ENCODE measurements around the gene CTSS. TPM values are rescaled to one million over a fixed set of nuclear protein-coding genes. Genes with fewer than 3 reads are reported as not detected.

The CTSS gene
- total RNA-seq, 1 experiment from 2014 or later: 0.66 TPM

GRCh38 chr1:150688763-150689162, 76.8 kb downstream of the CTSS start (continued):
- TF ChIP-seq, protein P1, sequence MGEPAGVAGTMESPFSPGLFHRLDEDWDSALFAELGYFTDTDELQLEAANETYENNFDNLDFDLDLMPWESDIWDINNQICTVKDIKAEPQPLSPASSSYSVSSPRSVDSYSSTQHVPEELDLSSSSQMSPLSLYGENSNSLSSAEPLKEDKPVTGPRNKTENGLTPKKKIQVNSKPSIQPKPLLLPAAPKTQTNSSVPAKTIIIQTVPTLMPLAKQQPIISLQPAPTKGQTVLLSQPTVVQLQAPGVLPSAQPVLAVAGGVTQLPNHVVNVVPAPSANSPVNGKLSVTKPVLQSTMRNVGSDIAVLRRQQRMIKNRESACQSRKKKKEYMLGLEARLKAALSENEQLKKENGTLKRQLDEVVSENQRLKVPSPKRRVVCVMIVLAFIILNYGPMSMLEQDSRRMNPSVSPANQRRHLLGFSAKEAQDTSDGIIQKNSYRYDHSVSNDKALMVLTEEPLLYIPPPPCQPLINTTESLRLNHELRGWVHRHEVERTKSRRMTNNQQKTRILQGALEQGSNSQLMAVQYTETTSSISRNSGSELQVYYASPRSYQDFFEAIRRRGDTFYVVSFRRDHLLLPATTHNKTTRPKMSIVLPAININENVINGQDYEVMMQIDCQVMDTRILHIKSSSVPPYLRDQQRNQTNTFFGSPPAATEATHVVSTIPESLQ (CRISPR knock-in tag; IDR thresholded peaks at IDR 0.05): no peak
- TF ChIP-seq SOX15 (CRISPR knock-in tag; IDR thresholded peaks at IDR 0.05) (no peak), FOXK1 (CRISPR knock-in tag; IDR thresholded peaks at IDR 0.05) (no peak), ESRRA (CRISPR knock-in tag; IDR thresholded peaks at IDR 0.05; ENCODE audit: borderline replicate concordance) (no peak), USF2 (CRISPR knock-in tag; IDR thresholded peaks at IDR 0.05) (no peak), GTF2I (CRISPR knock-in tag; conservative IDR thresholded peaks at IDR 0.05) (no peak), ZBTB21 (CRISPR knock-in tag; IDR thresholded peaks at IDR 0.05; ENCODE audit: borderline replicate concordance) (no peak), AR (CRISPR knock-in tag; IDR thresholded peaks at IDR 0.05) (no peak), IRF2 (CRISPR knock-in tag; IDR thresholded peaks at IDR 0.05; ENCODE audit: borderline replicate concordance, low read depth) (no peak)
- TF ChIP-seq, protein P2, sequence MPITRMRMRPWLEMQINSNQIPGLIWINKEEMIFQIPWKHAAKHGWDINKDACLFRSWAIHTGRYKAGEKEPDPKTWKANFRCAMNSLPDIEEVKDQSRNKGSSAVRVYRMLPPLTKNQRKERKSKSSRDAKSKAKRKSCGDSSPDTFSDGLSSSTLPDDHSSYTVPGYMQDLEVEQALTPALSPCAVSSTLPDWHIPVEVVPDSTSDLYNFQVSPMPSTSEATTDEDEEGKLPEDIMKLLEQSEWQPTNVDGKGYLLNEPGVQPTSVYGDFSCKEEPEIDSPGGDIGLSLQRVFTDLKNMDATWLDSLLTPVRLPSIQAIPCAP (CRISPR knock-in tag; IDR thresholded peaks at IDR 0.05): no peak
- TF ChIP-seq, protein P3, sequence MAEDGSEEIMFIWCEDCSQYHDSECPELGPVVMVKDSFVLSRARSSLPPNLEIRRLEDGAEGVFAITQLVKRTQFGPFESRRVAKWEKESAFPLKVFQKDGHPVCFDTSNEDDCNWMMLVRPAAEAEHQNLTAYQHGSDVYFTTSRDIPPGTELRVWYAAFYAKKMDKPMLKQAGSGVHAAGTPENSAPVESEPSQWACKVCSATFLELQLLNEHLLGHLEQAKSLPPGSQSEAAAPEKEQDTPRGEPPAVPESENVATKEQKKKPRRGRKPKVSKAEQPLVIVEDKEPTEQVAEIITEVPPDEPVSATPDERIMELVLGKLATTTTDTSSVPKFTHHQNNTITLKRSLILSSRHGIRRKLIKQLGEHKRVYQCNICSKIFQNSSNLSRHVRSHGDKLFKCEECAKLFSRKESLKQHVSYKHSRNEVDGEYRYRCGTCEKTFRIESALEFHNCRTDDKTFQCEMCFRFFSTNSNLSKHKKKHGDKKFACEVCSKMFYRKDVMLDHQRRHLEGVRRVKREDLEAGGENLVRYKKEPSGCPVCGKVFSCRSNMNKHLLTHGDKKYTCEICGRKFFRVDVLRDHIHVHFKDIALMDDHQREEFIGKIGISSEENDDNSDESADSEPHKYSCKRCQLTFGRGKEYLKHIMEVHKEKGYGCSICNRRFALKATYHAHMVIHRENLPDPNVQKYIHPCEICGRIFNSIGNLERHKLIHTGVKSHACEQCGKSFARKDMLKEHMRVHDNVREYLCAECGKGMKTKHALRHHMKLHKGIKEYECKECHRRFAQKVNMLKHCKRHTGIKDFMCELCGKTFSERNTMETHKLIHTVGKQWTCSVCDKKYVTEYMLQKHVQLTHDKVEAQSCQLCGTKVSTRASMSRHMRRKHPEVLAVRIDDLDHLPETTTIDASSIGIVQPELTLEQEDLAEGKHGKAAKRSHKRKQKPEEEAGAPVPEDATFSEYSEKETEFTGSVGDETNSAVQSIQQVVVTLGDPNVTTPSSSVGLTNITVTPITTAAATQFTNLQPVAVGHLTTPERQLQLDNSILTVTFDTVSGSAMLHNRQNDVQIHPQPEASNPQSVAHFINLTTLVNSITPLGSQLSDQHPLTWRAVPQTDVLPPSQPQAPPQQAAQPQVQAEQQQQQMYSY (CRISPR knock-in tag; IDR thresholded peaks at IDR 0.05): no peak

DNA sequence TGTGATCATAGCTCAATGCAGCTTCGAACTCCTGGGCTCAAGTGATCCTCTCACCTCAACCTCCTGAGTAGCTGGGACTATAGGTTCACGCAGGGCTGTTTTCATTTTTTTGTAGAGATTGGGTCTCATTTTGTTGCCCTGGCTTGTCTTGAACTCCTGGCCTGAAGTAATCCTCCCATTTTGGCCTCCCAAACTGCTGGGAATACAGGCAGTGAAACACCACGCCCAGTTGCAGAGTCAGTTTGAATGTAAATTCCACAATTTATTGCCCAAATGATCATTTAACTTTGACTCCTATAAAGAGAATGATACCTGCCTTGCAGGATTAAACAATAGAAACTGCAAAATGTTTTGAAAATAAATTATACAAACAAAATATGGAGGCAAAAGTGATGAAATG, 79.3 kb downstream of the CTSS start:
- Mint-ChIP-seq H3K4me3 (no peak overlapping the region), H3K9me3 (no peaks in the 10 kb centered on the region), H3K27me3 (ENCODE audit: low read depth) (no peaks in the 10 kb centered on the region), H3K27ac (peak overlapping the region; percentile 27; the same call in 1 of the 2 replicates), H3K36me3 (peaks cover 35% of the 10 kb centered on the region), H3K4me1 (peaks cover 9% of the 10 kb centered on the region)
- TF ChIP-seq ZNF121 (CRISPR knock-in tag; IDR thresholded peaks at IDR 0.05) (0 out of 2 replicates have a peak, but pooled peaks have one; percentile 1), ZNF219 (CRISPR knock-in tag; IDR thresholded peaks at IDR 0.05; ENCODE audit: borderline replicate concordance) (no peak), AFF4 (CRISPR knock-in tag; IDR thresholded peaks at IDR 0.05; ENCODE audit: borderline replicate concordance) (no peak)
- CTCF ChIA-PET: no interaction called here
- ATAC-seq (no peak), DNase-seq (ENCODE audit: low spot score) (no peak)
- POLR2A ChIA-PET: interaction anchor here (1.1 kb wide), 1 partner anchor 57 kb away, joined by 4 read pairs; the partner anchor contains the start of gene ENSA

All from WTC11 (cell line).